ENCODE measurements around the gene ROBO1.

- TF ChIP-seq EZH2 (IDR thresholded peaks at IDR 0.05; ENCODE audit: borderline replicate concordance, insufficient read depth, low read depth, low read length, poor library complexity, severe bottlenecking) = no peak
- TF ChIP-seq, protein P1, sequence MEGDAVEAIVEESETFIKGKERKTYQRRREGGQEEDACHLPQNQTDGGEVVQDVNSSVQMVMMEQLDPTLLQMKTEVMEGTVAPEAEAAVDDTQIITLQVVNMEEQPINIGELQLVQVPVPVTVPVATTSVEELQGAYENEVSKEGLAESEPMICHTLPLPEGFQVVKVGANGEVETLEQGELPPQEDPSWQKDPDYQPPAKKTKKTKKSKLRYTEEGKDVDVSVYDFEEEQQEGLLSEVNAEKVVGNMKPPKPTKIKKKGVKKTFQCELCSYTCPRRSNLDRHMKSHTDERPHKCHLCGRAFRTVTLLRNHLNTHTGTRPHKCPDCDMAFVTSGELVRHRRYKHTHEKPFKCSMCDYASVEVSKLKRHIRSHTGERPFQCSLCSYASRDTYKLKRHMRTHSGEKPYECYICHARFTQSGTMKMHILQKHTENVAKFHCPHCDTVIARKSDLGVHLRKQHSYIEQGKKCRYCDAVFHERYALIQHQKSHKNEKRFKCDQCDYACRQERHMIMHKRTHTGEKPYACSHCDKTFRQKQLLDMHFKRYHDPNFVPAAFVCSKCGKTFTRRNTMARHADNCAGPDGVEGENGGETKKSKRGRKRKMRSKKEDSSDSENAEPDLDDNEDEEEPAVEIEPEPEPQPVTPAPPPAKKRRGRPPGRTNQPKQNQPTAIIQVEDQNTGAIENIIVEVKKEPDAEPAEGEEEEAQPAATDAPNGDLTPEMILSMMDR (IDR thresholded peaks at IDR 0.05) = no peak
Observed at GRCh38 chr3:78901544-78901943, 866.3 kb downstream of the ROBO1 start.

Data from B cell (primary cell).